Measurements from ENCODE around the gene GRIP1.

GRIP1 gene

DNA sequence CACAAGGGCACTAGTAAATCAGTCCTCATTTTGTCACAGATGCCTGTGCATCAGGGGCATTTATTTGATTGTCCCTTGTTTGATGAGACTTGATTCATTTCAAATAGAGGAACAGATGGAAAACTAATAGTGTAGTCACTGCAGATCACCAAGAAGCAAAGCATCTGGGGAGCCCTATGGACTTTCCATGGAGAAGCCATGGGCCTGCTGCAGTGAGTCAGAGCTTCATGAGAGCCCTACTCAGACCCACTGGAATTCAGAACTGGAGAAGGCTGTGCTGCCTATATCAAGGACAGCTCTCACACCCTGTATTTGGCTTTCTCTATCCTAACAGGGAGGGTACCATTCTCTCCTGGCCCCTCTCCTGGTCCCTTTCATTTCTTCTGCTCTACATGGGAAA, 126.2 kb downstream of the GRIP1 start:
- H3K4me1 ChIP-seq: no peaks in the 10 kb centered on the region
- TF ChIP-seq, protein P1, sequence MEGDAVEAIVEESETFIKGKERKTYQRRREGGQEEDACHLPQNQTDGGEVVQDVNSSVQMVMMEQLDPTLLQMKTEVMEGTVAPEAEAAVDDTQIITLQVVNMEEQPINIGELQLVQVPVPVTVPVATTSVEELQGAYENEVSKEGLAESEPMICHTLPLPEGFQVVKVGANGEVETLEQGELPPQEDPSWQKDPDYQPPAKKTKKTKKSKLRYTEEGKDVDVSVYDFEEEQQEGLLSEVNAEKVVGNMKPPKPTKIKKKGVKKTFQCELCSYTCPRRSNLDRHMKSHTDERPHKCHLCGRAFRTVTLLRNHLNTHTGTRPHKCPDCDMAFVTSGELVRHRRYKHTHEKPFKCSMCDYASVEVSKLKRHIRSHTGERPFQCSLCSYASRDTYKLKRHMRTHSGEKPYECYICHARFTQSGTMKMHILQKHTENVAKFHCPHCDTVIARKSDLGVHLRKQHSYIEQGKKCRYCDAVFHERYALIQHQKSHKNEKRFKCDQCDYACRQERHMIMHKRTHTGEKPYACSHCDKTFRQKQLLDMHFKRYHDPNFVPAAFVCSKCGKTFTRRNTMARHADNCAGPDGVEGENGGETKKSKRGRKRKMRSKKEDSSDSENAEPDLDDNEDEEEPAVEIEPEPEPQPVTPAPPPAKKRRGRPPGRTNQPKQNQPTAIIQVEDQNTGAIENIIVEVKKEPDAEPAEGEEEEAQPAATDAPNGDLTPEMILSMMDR (IDR thresholded peaks at IDR 0.05; ENCODE audit: low read depth, low read length): no peak
- no peak overlapping the region for H3K4me3 ChIP-seq (ENCODE audit: low read depth, low read length)
- no peaks in the 10 kb centered on the region for H3K9me3 ChIP-seq
- no peaks in the 10 kb centered on the region for H3K36me3 ChIP-seq
- no peak for DNase-seq
- H3K27me3 ChIP-seq: no peaks in the 10 kb centered on the region

DNA sequence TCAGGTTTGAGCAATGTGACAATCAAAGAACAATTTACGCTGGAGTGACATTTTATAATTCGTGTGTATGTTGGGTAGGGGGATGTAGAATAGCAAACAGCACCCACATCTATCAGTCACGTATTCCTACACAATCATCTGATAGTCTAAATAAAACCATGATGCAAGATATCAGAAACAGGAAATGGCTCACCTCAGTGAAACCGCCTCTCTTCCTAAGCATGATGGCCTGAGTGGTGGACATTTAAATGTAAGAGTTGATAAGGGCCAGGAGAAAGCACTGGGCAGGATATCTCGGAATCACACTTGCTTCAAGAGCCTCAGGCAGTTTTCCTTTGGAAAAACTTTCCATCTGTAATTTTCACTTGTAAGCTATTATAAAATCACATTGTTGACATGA, 128.2 kb downstream of the GRIP1 start:
- Histone ChIP-seq H3K36me3 (no peaks in the 10 kb centered on the region), H3K4me3 (ENCODE audit: low read depth, low read length) (no peak overlapping the region), H3K27me3 (no peaks in the 10 kb centered on the region), H3K9me3 (no peaks in the 10 kb centered on the region), H3K4me1 (no peaks in the 10 kb centered on the region)
- no peak for DNase-seq
- TF ChIP-seq, protein P1 (IDR thresholded peaks at IDR 0.05; ENCODE audit: low read depth, low read length): no peak

DNA sequence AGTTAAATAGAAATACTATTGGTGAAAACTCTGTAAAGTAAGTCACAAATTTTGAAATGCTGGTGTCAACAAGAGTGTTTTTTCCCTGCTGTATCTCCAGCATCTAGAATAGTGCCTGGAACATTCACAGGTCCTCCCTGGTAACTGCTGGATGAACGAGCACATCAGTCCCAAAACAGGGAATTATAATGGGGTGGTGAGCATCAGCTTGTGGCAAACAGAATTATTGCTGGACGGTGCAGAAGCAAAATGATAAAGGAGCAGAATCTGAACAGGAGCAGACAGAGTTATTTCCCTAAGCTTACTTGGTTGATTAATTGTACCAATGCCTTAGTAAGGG, 129.9 kb downstream of the GRIP1 start:
- no peaks in the 10 kb centered on the region for H3K4me1 ChIP-seq
- no peaks in the 10 kb centered on the region for H3K9me3 ChIP-seq
- no peak overlapping the region for H3K4me3 ChIP-seq (ENCODE audit: low read depth, low read length)
- TF ChIP-seq, protein P1 (IDR thresholded peaks at IDR 0.05; ENCODE audit: low read depth, low read length): no peak
- no peaks in the 10 kb centered on the region for H3K27me3 ChIP-seq
- DNase-seq: no peak
- no peaks in the 10 kb centered on the region for H3K36me3 ChIP-seq

DNA sequence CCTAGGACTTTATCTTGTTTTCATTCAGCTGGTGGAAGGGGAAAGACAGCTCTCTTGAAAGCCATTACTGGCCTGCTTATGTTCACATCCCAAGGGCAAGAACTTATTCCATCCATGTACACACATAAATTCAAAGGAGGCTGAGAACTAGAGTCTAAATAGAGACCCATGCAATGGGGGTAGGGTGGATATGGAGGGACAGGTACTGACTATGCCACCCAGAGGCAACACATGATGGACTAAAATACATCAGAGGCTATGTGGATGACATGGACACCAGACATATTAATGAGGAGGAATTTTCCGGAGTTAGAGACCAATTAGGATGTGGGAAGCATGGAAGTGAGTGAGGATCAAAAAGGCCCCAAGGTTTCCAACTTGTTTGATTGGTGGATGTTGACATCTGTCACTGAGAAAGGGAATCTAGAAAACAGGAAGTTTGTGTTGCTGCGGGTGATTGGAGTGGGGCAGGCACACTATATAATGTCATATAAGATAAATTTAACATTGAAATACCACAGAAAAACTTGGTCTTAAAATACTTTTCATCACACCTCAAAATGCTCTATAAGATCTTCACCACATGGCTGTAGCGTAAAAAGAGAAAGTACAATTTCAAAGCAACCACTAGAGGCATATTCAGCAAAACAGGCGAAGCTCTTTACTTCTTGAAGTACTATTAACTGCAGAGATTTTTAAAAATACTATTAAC, 130.4 kb downstream of the GRIP1 start:
- TF ChIP-seq, protein P1 (IDR thresholded peaks at IDR 0.05; ENCODE audit: low read depth, low read length): no peak
- Histone ChIP-seq H3K4me1 (no peaks in the 10 kb centered on the region), H3K27me3 (no peaks in the 10 kb centered on the region), H3K36me3 (no peaks in the 10 kb centered on the region), H3K9me3 (no peaks in the 10 kb centered on the region), H3K4me3 (ENCODE audit: low read depth, low read length) (no peak overlapping the region)
- DNase-seq: no peak

DNA sequence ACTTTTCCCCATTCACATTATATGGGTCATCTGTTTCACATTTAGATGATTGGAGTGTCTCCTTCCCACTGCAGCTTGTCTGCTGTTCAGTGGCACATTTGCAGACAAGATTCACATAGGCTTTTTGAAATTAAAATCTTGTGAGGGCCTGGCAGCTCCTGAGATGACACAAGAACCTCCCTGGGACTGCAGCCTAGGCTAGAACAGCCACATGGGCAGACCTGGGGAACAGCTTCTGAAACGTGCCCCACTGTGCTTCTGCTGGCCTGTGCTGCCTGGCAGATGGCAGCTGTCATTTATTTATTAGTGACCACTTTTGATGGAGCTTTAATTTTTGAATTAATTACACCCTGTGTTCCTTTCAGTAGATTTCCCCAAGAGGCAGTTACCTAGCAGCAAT, 137.4 kb downstream of the GRIP1 start:
- Histone ChIP-seq H3K4me1 (no peaks in the 10 kb centered on the region), H3K9me3 (no peaks in the 10 kb centered on the region), H3K27me3 (no peaks in the 10 kb centered on the region), H3K36me3 (no peaks in the 10 kb centered on the region), H3K4me3 (ENCODE audit: low read depth, low read length) (no peak overlapping the region)
- TF ChIP-seq, protein P1 (IDR thresholded peaks at IDR 0.05; ENCODE audit: low read depth, low read length): no peak
- no peak for DNase-seq

DNA sequence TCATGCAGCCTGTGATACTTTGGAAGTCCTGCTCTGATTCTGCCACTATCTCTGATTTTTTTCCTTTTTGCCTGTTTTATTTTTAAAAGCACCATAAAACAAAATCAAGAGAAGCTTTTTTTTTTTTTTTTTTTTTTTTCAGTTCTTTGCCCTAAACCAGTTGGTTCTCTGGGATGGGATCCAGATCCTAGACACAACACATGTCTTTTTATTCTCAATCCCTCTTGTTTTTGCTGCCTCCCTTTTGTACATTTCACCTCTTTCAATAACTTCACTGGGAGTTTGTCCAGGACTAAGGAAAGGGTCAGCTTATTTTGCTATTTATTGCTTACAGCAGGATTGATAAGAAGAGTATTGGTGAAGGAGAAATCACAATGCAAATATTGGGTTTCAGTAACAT, 139.4 kb downstream of the GRIP1 start:
- DNase-seq: no peak
- H3K4me3 ChIP-seq (ENCODE audit: low read depth, low read length): no peak overlapping the region
- TF ChIP-seq, protein P1 (IDR thresholded peaks at IDR 0.05; ENCODE audit: low read depth, low read length): no peak
- no peaks in the 10 kb centered on the region for H3K4me1 ChIP-seq
- no peaks in the 10 kb centered on the region for H3K9me3 ChIP-seq
- no peaks in the 10 kb centered on the region for H3K27me3 ChIP-seq
- H3K36me3 ChIP-seq: no peaks in the 10 kb centered on the region

All from BE2C (cell line).